GM06990 (cell line): ENCODE data around the gene PAN3.

Experiments used
- DNase-seq: peaks from one replicate; pipeline ENCODE4 v3.0.0-alpha.2; 2011; ENCODE audit not compliant: insufficient read length; ENCODE audit errors: extremely low read depth
- H3K27me3 ChIP-seq: replicated peaks from 2 replicates; pipeline ENCODE4 v1.6.0; 2011; ENCODE audit warnings: low read length; ENCODE audit not compliant: control insufficient read depth, insufficient read depth
- H3K36me3 ChIP-seq: 2 replicates; pipeline ENCODE4 v1.5.1; 2011; ENCODE audit warnings: low read length; ENCODE audit not compliant: control insufficient read depth, insufficient read depth
- H3K4me3 ChIP-seq: replicated peaks from 2 replicates; pipeline ENCODE4 v1.5.1; 2011; ENCODE audit warnings: low read depth, mild to moderate bottlenecking, control low read depth, low read length
- TF ChIP-seq, protein P1 (sequence below): IDR thresholded peaks from 2 replicates; pipeline ENCODE4 v1.5.1; 2011; ENCODE audit warnings: low read length, control low read depth, mild to moderate bottlenecking, inconsistent platforms; ENCODE audit not compliant: insufficient read depth, poor library complexity, severe bottlenecking

PAN3 gene

DNA sequence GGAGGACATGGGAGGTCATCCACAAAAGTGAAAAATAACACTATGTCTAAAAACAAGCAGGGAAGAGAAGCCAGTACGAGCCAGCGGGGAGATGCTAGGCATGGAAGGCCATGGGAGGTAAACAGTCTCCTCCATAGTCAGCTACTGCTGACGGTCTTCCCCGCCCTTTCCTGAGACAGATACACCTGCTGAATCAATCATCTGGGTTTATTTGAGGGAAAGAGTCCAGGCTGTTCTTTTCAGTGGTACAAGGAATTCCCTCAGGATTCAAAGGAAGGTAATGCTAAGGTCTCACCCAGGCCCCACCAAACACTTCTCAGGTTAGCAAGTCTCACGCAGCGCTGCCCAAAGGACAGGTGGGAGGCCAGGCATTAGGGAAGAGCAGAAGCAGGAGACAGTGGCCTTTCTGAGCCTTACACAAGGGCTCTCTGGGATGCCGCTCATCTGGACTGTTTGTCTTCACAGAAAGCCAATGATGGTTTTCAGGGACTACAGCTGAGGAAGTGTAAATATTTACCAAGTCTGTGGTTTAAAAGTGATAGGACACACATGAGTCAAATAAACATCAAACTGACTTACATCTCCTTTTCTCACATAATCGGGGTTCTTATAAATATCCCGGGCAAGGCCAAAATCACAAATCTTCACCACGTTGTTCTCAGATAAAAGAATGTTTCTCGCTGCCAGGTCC, 182.7 kb downstream of the PAN3 start:
- H3K36me3 ChIP-seq: no peaks in the 10 kb centered on the region
- H3K27me3 ChIP-seq: no peaks in the 10 kb centered on the region
- DNase-seq: no peak
- TF ChIP-seq, protein P1, sequence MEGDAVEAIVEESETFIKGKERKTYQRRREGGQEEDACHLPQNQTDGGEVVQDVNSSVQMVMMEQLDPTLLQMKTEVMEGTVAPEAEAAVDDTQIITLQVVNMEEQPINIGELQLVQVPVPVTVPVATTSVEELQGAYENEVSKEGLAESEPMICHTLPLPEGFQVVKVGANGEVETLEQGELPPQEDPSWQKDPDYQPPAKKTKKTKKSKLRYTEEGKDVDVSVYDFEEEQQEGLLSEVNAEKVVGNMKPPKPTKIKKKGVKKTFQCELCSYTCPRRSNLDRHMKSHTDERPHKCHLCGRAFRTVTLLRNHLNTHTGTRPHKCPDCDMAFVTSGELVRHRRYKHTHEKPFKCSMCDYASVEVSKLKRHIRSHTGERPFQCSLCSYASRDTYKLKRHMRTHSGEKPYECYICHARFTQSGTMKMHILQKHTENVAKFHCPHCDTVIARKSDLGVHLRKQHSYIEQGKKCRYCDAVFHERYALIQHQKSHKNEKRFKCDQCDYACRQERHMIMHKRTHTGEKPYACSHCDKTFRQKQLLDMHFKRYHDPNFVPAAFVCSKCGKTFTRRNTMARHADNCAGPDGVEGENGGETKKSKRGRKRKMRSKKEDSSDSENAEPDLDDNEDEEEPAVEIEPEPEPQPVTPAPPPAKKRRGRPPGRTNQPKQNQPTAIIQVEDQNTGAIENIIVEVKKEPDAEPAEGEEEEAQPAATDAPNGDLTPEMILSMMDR: no peak
- H3K4me3 ChIP-seq: no peak overlapping the region

- TF ChIP-seq, protein P1: no peak
- Histone ChIP-seq H3K4me3 (no peak overlapping the region), H3K27me3 (no peaks in the 10 kb centered on the region), H3K36me3 (no peaks in the 10 kb centered on the region)
- DNase-seq: no peak
Measured at GRCh38 chr13:28321756-28322155, 183.4 kb downstream of the PAN3 start.

DNA sequence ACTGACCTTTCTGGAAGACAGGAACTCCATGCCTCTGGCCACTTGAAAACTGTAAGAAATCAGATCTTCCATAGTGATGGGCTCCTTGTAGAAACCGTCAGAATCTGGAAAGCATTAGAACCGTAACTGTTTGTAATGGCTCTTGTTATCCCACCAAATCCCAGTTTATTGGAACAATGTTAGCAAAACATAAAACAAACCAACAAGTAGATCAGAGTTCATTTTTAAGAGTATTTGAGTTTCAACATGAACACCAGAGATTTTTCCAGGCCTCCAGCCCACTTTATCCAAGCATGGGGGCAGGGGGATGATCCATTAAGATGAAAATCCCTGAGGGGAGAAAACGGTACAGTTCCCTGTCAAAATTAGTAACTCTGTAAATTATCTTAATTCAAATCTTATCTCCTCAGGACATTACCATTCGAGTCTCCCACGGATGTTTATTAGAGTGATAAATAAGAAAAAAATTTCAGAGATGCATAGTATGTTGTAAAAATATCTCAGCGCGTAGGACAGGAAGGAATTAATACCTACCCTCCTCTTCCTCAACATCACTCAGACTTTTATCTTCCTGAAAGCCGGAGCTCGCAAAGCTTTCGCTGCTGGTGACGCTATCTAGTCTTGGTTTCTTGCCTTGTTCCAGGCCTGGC, 184.0 kb downstream of the PAN3 start:
- Histone ChIP-seq H3K27me3 (no peaks in the 10 kb centered on the region), H3K4me3 (no peak overlapping the region), H3K36me3 (no peaks in the 10 kb centered on the region)
- no peak for DNase-seq
- TF ChIP-seq, protein P1: no peak

DNA sequence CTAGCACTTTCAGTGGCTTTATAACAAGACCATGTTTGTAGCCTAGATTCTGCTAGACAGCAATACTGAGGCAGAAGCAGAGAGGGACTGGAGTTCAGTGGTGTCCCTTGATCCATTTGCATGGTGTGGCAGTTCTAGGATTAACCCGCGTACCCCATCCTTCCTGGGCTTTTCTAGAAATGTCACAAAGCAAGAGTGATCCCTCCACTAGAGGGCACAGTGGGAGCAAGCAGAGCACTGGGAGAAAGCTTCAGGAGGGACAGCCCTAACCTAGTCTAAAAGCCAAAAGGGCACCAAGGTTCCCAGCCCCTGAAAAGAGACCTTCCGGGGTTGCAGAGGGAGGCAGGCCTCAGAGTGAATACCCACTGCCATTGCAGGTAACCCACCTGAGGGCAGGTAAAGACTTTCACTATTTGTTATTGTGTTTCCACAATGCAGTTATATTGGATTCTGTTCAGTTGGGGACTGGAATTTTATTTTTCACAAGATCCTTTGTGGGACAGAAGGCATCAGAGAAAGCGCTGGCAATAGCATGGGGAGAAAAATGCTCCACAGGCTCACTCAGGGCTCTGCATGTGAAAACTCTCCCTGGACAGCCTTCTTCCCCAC, 185.9 kb downstream of the PAN3 start:
- no peak overlapping the region for H3K4me3 ChIP-seq
- TF ChIP-seq, protein P1: peak; percentile 83
- no peaks in the 10 kb centered on the region for H3K27me3 ChIP-seq
- no peaks in the 10 kb centered on the region for H3K36me3 ChIP-seq
- DNase-seq: peak; percentile 22

- Histone ChIP-seq H3K27me3 (no peaks in the 10 kb centered on the region), H3K36me3 (no peaks in the 10 kb centered on the region), H3K4me3 (no peak overlapping the region)
- TF ChIP-seq, protein P1: no peak
- no peak for DNase-seq
Measured at GRCh38 chr13:28325022-28325421, 186.7 kb downstream of the PAN3 start.
